HG03565 (cell line): ENCODE results near the gene MTUS2.
A peak's percentile ranks its signal among the peaks of the same experiment; 100 is the strongest.
"Not testable (repeated sequence)": the region's sequence is repeated elsewhere in the genome, so short reads cannot be mapped to it uniquely, and the experiment has no call there.

Source experiments
- ATAC-seq: cut with Tn5 transposase; IDR thresholded peaks from one replicate; pipeline ENCODE4 v1.9.1; 2021; ENCODE audit warnings: mild to moderate bottlenecking, moderate library complexity; ENCODE audit not compliant: unreplicated experiment

MTUS2 gene

GRCh38 chr13:29156136-29156535 is 336.0 kb downstream of the MTUS2 start:
- no peak for ATAC-seq

GRCh38 chr13:29159871-29160270 is 339.7 kb downstream of the MTUS2 start:
- no peak for ATAC-seq

- no peak for ATAC-seq
Observed at GRCh38 chr13:29160862-29161261, 340.7 kb downstream of the MTUS2 start.

DNA sequence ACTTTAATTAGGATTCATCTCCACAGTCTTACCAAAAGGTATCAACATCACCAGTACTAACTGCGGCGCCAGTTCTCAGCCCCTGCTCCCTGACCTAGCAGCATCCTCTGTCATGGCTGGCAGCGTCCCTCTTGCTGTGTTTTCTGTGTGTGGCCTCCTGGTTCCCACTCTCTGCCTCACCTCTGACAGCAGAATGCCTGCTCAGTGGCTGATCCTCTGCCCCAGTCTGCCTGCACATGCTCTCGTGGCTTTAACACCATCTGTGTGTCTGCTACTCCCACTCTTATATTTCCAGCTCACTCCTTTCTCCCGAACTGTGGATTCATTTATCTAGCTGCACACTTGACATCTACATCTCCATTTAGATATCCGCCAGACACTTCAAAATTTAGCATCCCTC is 341.5 kb downstream of the MTUS2 start:
- no peak for ATAC-seq

- ATAC-seq = no peak
Observed at GRCh38 chr13:29162638-29163235, 342.6 kb downstream of the MTUS2 start.

GRCh38 chr13:29164116-29164515 is 344.0 kb downstream of the MTUS2 start:
- ATAC-seq = no peak

DNA sequence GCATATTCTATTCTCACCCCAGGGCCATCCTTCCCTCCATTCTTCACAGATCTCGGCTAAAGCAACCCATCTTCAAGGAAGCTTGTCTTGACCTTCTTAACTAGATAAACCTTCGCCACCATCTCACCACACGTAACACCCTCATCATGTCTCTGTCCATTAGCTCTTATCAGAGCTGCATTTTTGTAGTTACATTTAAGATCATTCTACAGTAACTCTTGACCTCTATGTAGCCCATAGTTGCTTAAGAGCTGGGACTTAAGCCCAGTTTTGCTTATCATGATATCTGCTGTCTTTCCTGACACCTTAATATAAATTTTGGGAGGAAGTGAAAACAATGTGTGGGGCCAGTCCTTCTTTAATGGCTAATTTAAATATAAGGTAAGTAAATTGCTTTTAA is 345.1 kb downstream of the MTUS2 start:
- ATAC-seq = no peak

- ATAC-seq = no peak
Observed at GRCh38 chr13:29165840-29166239, 345.7 kb downstream of the MTUS2 start.

- ATAC-seq = no peak
Observed at GRCh38 chr13:29170436-29171082, 350.4 kb downstream of the MTUS2 start.

DNA sequence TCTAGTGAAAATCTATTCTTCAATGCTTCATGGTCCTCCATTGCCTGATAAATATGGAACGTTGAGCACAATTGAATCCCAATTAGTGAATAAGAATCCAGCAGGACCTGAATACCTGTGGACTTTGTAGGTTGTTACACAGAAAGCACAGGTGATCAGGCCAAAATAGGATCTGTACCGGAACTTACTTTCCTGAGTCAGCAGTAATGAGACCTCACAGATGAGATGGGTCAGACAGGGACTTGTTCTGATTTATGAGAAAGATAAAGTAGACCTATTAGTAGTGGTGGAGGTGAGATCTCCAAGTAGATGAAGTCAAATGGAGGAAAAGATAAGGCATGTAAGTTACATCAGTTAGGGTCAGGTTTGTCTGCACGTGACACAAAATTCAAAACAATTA is 351.1 kb downstream of the MTUS2 start:
- ATAC-seq = no peak

DNA sequence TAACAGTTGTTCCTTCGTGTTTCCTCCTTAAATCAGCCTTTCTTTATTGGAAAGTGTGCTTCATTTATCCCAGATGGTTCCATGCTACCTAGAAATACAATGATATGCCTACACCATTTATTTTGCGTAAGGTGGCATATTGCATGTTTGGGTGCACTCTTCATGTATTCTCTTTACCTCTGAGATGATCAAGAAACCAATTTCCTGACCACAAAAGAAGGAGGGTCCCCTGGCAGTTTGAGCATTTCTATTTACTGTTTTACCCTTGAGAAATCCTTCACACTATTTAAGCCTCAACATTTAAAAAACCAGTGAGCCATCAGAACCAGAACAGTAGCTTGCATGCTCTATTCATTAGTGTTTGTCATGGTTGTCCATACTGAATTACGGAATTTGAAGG is 354.0 kb downstream of the MTUS2 start:
- ATAC-seq = no peak

DNA sequence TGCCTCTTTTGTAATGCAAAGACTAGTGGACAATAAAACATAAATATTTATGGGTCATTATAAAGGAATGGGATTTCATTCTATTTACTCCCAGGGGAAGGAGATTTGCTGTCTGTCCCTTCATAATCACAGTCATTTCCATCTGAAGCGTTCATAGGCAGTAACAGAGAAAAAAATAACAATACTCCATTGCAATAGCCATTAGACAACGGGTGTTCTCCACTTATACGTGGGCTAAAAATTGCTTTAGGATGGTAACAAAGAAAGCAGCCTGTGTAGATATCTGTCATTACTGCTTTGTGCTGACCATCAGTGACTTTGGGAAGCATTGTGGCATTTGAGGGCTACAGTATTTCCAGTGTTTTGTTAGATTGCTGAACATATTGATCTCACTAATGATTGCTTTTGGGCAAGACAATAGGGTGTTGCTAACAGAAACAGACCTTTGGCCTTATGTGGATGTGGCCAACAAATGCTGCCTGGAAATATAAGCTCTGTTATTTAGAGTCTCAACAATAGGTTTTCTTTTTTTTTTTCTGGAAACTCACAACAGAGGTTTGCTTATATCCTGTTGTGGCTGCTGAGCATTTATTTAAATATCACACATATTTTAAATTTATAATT is 355.2 kb downstream of the MTUS2 start:
- no peak for ATAC-seq

- ATAC-seq = no peak
Observed at GRCh38 chr13:29180055-29180454, 359.9 kb downstream of the MTUS2 start.

DNA sequence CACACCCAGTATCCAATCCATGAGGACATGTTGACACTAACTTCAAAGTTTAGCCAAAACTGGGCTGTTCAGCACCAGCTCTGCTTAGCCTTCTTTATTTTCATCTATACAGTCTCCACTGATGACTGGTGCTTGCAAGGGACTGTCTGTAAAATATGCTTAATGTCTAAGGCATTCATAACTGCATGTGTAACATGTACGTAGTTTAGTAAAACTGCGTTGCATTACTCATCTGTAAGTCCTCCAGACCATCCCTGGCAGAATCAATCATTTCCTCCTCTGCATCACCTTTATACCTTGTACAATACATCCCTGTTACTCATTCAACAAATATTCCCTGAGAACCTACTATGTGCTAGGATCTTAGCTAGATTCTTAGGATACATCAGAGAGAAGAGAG is 362.1 kb downstream of the MTUS2 start:
- no peak for ATAC-seq

DNA sequence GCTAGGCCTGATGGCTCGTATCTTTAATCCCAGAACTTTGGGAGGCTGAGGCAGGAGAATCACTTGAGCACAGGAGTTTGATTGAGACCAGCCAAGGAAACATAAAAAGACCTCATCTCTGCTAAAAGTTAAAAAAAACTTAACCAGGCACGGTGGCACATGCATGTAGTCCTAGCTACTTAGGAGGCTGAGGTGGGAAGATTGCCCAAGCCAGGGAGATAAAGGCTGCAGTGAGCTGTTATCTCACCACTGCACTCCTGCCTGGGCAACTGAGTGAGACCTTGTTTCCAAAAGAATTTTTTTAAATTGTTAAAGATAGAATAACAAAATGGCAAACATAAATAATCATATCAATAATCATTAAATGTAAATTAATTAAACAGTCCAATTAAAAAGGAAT is 365.8 kb downstream of the MTUS2 start:
- ATAC-seq = no peak

GRCh38 chr13:29187584-29187983 is 367.4 kb downstream of the MTUS2 start:
- ATAC-seq = no peak

DNA sequence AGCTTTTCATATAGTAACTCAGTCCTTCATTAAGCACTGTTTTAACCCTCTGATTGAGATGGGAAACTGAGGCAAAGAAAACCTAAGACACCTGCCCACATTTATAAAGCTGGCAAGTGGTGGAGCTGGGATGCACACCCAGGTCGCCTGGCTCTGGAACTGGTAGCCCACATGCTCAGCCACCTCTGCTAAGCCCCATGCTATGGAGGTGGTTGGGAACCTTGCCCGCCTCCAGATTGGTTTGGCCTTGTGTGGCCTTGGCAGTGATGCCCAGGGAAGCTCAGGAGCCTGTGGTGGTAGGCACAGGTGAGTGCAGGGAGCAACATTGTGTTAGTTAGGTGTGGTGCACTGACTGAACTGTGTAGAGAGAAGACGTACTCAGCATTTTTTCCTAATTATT is 370.2 kb downstream of the MTUS2 start:
- ATAC-seq = no peak

GRCh38 chr13:29193083-29193482 is 372.9 kb downstream of the MTUS2 start:
- ATAC-seq = no peak

GRCh38 chr13:29195456-29195855 is 375.3 kb downstream of the MTUS2 start:
- no peak for ATAC-seq

DNA sequence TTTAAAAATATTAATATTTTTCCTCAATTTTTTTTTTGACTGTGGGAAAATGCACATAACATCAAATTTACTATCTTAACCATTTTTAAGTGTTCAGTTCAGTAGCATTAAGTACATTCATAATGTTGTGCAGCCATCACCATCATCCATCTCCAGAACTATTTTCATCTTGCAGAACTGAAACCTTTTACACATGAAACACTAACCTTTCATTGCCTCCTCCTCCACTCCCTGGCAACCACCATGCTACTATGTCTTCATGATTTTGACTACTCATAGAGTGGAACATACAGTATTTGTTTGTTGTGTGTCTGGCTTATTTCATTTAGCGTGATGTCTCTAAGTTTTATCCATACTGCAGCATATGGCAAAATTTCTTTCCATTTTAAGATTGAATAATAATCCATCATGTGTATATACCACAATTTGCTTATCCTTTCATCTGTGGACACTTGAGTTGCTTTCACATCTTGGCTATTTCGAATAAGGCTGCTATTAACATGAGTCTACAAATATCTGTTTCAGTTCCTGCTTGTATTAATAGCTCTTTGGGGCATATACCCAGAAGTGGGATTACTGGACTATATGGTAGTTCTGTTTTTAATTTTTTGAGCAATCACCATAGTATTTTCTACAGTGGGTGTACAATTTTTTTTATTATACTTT is 376.4 kb downstream of the MTUS2 start:
- ATAC-seq = peak; percentile 95

DNA sequence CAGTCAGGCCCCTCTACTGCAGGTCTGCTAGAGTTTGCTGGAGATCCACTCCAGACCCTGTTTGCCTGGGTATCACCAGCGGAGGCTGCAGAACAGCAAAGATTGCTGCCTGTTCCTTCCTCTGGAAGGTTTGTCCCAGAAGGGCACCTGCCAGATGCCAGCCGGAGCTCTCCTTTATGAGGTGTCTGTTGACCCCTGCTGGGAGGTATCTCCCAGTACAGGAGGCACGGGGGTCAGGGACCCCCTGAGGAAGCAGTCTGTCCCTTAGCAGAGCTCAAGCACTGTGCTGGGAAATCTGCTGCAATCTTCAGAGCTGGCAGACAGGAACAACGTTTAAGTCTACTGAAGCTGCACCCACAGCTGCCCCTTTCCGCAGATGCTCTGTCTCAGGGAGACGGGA is 382.6 kb downstream of the MTUS2 start:
- ATAC-seq = not testable (repeated sequence)

GRCh38 chr13:29204651-29205050 is 384.5 kb downstream of the MTUS2 start:
- ATAC-seq = no peak
